ELR (cell line): ENCODE measurements around the gene EGLN2.
"Not testable (repeated sequence)": the region's sequence is repeated elsewhere in the genome, so short reads cannot be mapped to it uniquely, and the experiment has no call there.

Experiments
- DNase-seq: peaks from one replicate; pipeline ENCODE4 v3.0.0-alpha.2; 2015; ENCODE audit warnings: low read depth

EGLN2 gene

GRCh38 chr19:40776932-40777644 lies 21.9 kb upstream of the EGLN2 start:
- peak; percentile 89 for DNase-seq

GRCh38 chr19:40777645-40777936 lies 21.4 kb upstream of the EGLN2 start:
- no peak for DNase-seq

GRCh38 chr19:40777937-40778705 lies 20.9 kb upstream of the EGLN2 start, which contains the start of gene RAB4B:
TSS of gene RAB4B (plus strand) at chr19:40778247. CDS start at chr19:40778376, 129 bp downstream.
- DNase-seq: peak; percentile 99

GRCh38 chr19:40778706-40779284 lies 20.2 kb upstream of the EGLN2 start:
- DNase-seq: peak; percentile 47

GRCh38 chr19:40780582-40780981 lies 18.4 kb upstream of the EGLN2 start:
- DNase-seq: no peak

GRCh38 chr19:40781140-40781539 lies 17.9 kb upstream of the EGLN2 start:
- DNase-seq: no peak

GRCh38 chr19:40783711-40784110 lies 15.3 kb upstream of the EGLN2 start:
- DNase-seq: no peak

- DNase-seq: not testable (repeated sequence)
These were observed 14.8 kb upstream of the EGLN2 start for GRCh38 chr19:40784146-40784545.

GRCh38 chr19:40785526-40785925 lies 13.5 kb upstream of the EGLN2 start:
- no peak for DNase-seq

- no peak for DNase-seq
These were observed 12.6 kb upstream of the EGLN2 start for GRCh38 chr19:40786060-40787037.

GRCh38 chr19:40791349-40791748 lies 7.6 kb upstream of the EGLN2 start:
- DNase-seq: no peak

- no peak for DNase-seq
These were observed 7.0 kb upstream of the EGLN2 start for GRCh38 chr19:40791996-40792395.

- no peak for DNase-seq
These were observed 1.6 kb upstream of the EGLN2 start for GRCh38 chr19:40797166-40797962.

GRCh38 chr19:40797963-40798682 lies 868 bp upstream of the EGLN2 start:
- peak; percentile 75 for DNase-seq

- DNase-seq: peak; percentile 52
These were observed 757 bp downstream of the EGLN2 start for GRCh38 chr19:40799558-40800338.

- no peak for DNase-seq
These were observed 1.5 kb downstream of the EGLN2 start for GRCh38 chr19:40800339-40800996.

- no peak for DNase-seq
These were observed 2.0 kb downstream of the EGLN2 start for GRCh38 chr19:40800997-40801377.

- DNase-seq: no peak
These were observed 2.7 kb downstream of the EGLN2 start for GRCh38 chr19:40801426-40802299.
